ENCODE results near the gene AUH.

The AUH gene

GRCh38 chr9:91179237-91180138 lies 182.2 kb downstream of the AUH start:
- CTCF ChIA-PET = interaction anchor here (1.4 kb wide), 1 partner anchor 265 kb away, joined by 4 read pairs; no protein-coding TSS in a partner anchor
- DNase-seq (ENCODE audit: low read depth, low spot score) = peak; percentile 67

GRCh38 chr9:91178281-91179236 lies 183.2 kb downstream of the AUH start:
- no peak for DNase-seq (ENCODE audit: low read depth, low spot score)
- ChIA-PET CTCF (interaction anchor here (0.9 to 1.4 kb wide), 2 partner anchors 58 to 264 kb away, joined by 3 to 4 read pairs; no protein-coding TSS in a partner anchor), POLR2A (no interaction called here)
- no peak overlapping the region for H3K4me3 ChIP-seq (ENCODE audit: low read depth, low read length)
- TF ChIP-seq CTCF (IDR thresholded peaks at IDR 0.05; ENCODE audit: insufficient read depth, low read length, missing control alignments) = no peak

More at GRCh38 chr9:91179237-91180138, 182.2 kb downstream of the AUH start:
- no peak for TF ChIP-seq CTCF (IDR thresholded peaks at IDR 0.05; ENCODE audit: insufficient read depth, low read length, missing control alignments)
- POLR2A ChIA-PET = no interaction called here
- no peak overlapping the region for H3K4me3 ChIP-seq (ENCODE audit: low read depth, low read length)

- DNase-seq (ENCODE audit: low read depth, low spot score) = no peak
- H3K4me3 ChIP-seq (ENCODE audit: low read depth, low read length) = no peak overlapping the region
- CTCF ChIA-PET = interaction anchor here (0.8 to 0.9 kb wide), 2 partner anchors 58 to 78 kb away, joined by 3 read pairs; no protein-coding TSS in a partner anchor
- TF ChIP-seq CTCF (IDR thresholded peaks at IDR 0.05; ENCODE audit: insufficient read depth, low read length, missing control alignments) = no peak
- POLR2A ChIA-PET = no interaction called here
Measured at GRCh38 chr9:91177661-91178280, 183.9 kb downstream of the AUH start.

GRCh38 chr9:91177081-91177480 lies 184.6 kb downstream of the AUH start:
- no peak for TF ChIP-seq CTCF (IDR thresholded peaks at IDR 0.05; ENCODE audit: insufficient read depth, low read length, missing control alignments)
- CTCF ChIA-PET = interaction anchor here (0.8 kb wide), 1 partner anchor 77 kb away, joined by 3 read pairs; no protein-coding TSS in a partner anchor
- POLR2A ChIA-PET = no interaction called here
- no peak for DNase-seq (ENCODE audit: low read depth, low spot score)
- no peak overlapping the region for H3K4me3 ChIP-seq (ENCODE audit: low read depth, low read length)

GRCh38 chr9:91176426-91176825 lies 185.3 kb downstream of the AUH start:
- ChIA-PET POLR2A (no interaction called here), CTCF (no interaction called here)
- H3K4me3 ChIP-seq (ENCODE audit: low read depth, low read length) = no peak overlapping the region
- DNase-seq (ENCODE audit: low read depth, low spot score) = no peak
- no peak for TF ChIP-seq CTCF (IDR thresholded peaks at IDR 0.05; ENCODE audit: insufficient read depth, low read length, missing control alignments)

All from AG04449 (cell line).